ENCODE data around the gene GSX1. TPM values are rescaled to one million over a fixed set of nuclear protein-coding genes. Genes with fewer than 3 reads are reported as not detected.
"Not testable (repeated sequence)": the region's sequence is repeated elsewhere in the genome, so short reads cannot be mapped to it uniquely, and the experiment has no call there.

GSX1 gene
- total RNA-seq: not detected in 2 replicates

GRCh38 chr13:27792393-27793218 lies at the start of gene GSX1:
TSS of gene GSX1 (plus strand) at chr13:27792483. CDS start at chr13:27792691, 208 bp downstream.
- ChIA-PET POLR2A (no interaction called here), CTCF (interaction anchor here (0.5 kb wide), 1 partner anchor 282 kb away, joined by 3 read pairs; no protein-coding TSS in a partner anchor)
- no peak for TF ChIP-seq CTCF (IDR thresholded peaks at IDR 0.05)
- DNase-seq (peak; percentile 33), ATAC-seq (ENCODE audit: low read depth) (peak; percentile 70)
- Mint-ChIP-seq H3K9me3 (no peaks in the 10 kb centered on the region), H3K36me3 (ENCODE audit: low read depth) (no peaks in the 10 kb centered on the region), H3K27me3 (peaks cover 71% of the 10 kb centered on the region), H3K4me3 (peak within 1 kb of the TSS; percentile 82), H3K4me1 (peaks cover 37% of the 10 kb centered on the region), H3K27ac (no peak within 1 kb of the TSS)
- intact Hi-C loops (cut with micrococcal nuclease): loop anchor here (2.0 to 5.0 kb wide), 2 partner anchors 132 to 185 kb away; no protein-coding TSS in a partner anchor

GRCh38 chr13:27744801-27745200 lies 47.5 kb upstream of the GSX1 start:
- ATAC-seq (ENCODE audit: low read depth) (no peak), DNase-seq (no peak)
- Mint-ChIP-seq H3K9me3 (no peaks in the 10 kb centered on the region), H3K4me1 (no peaks in the 10 kb centered on the region), H3K27me3 (peaks cover 11% of the 10 kb centered on the region), H3K27ac (no peak overlapping the region), H3K36me3 (ENCODE audit: low read depth) (no peaks in the 10 kb centered on the region), H3K4me3 (no peak overlapping the region)
- ChIA-PET POLR2A (no interaction called here), CTCF (no interaction called here)
- intact Hi-C loops (cut with micrococcal nuclease): no loop called here
- no peak for TF ChIP-seq CTCF (IDR thresholded peaks at IDR 0.05)

- H3K9me3 Mint-ChIP-seq: no peaks in the 10 kb centered on the region
- TF ChIP-seq CTCF (IDR thresholded peaks at IDR 0.05): no peak
- CTCF ChIA-PET: no interaction called here
- H3K27me3 Mint-ChIP-seq: peaks cover 8% of the 10 kb centered on the region
- intact Hi-C loops (cut with micrococcal nuclease): no loop called here
- ATAC-seq (ENCODE audit: low read depth): no peak
- H3K4me1 Mint-ChIP-seq: no peaks in the 10 kb centered on the region
- POLR2A ChIA-PET: no interaction called here
- H3K36me3 Mint-ChIP-seq (ENCODE audit: low read depth): no peaks in the 10 kb centered on the region
- no peak for DNase-seq
- H3K4me3 Mint-ChIP-seq: no peak overlapping the region
- H3K27ac Mint-ChIP-seq: no peak overlapping the region
Measured at GRCh38 chr13:27745301-27745700, 47.0 kb upstream of the GSX1 start.

GRCh38 chr13:27748143-27748542 lies 44.1 kb upstream of the GSX1 start:
- POLR2A ChIA-PET; H3K27ac Mint-ChIP-seq; intact Hi-C loops (cut with micrococcal nuclease); ATAC-seq (ENCODE audit: low read depth); H3K36me3 Mint-ChIP-seq (ENCODE audit: low read depth); H3K4me3 Mint-ChIP-seq; H3K9me3 Mint-ChIP-seq; DNase-seq; H3K4me1 Mint-ChIP-seq; CTCF ChIA-PET: not testable (repeated sequence)
- H3K27me3 Mint-ChIP-seq: peaks cover 16% of the 10 kb centered on the region

GRCh38 chr13:27751953-27752532 lies 40.2 kb upstream of the GSX1 start:
- ChIA-PET CTCF (no interaction called here), POLR2A (no interaction called here)
- Mint-ChIP-seq H3K4me1 (no peaks in the 10 kb centered on the region), H3K4me3 (no peak overlapping the region), H3K36me3 (ENCODE audit: low read depth) (no peaks in the 10 kb centered on the region), H3K27me3 (peaks cover 18% of the 10 kb centered on the region), H3K9me3 (peaks cover 11% of the 10 kb centered on the region), H3K27ac (no peak overlapping the region)
- intact Hi-C loops (cut with micrococcal nuclease): no loop called here
- DNase-seq (no peak), ATAC-seq (ENCODE audit: low read depth) (no peak)
- TF ChIP-seq CTCF (IDR thresholded peaks at IDR 0.05): no peak

Measured in activated B cell treated with CpG ODN at 0.5 μM for 24 hours (primary cell).